T-helper 1 cell treated with Interleukin-12 subunit alpha and Interleukin-12 subunit beta and Interleukin-4 antibody, amounts not matched to agents 30 ng/mL and 1 ng/mL, for 36 hours (primary cell): ENCODE results near the gene CPNE1. TPM values are rescaled to one million over a fixed set of nuclear protein-coding genes. Genes with fewer than 3 reads are reported as not detected.

Experiments used
- intact Hi-C: fragments of 100-400 bp; cut with micrococcal nuclease; formaldehyde crosslinking; loops from one replicate; pipeline ENCODE4 v1.15.1; 2024
- total RNA-seq: library from RNA; stranded (reverse); gene quantifications from 2 replicates; pipeline ENCODE4 v1.2.3, GENCODE V29; 2022

CPNE1 gene
- total RNA-seq, 1 donor from 2014 or later = 276 TPM

- intact Hi-C loops = no loop called here
These were observed 61.7 kb downstream of the CPNE1 start for GRCh38 chr20:35602851-35603495.

- intact Hi-C loops = loop anchor here (1.0 kb wide), 4 partner anchors 14 to 282 kb away; partner anchors contain the start of genes NFS1 and ROMO1
These were observed 62.7 kb downstream of the CPNE1 start for GRCh38 chr20:35601990-35602389.

- intact Hi-C loops = loop anchor here (1.0 kb wide), 4 partner anchors 15 to 283 kb away; partner anchors contain the start of genes NFS1 and ROMO1
These were observed 63.4 kb downstream of the CPNE1 start for GRCh38 chr20:35600993-35601973.

- intact Hi-C loops = no loop called here
These were observed 64.3 kb downstream of the CPNE1 start for GRCh38 chr20:35600176-35600992.

- intact Hi-C loops = no loop called here
These were observed 65.0 kb downstream of the CPNE1 start for GRCh38 chr20:35599776-35600120.

GRCh38 chr20:35598899-35599775, 65.6 kb downstream of the CPNE1 start:
- intact Hi-C loops = no loop called here

GRCh38 chr20:35598476-35598875, 66.2 kb downstream of the CPNE1 start:
- intact Hi-C loops = no loop called here

- intact Hi-C loops = no loop called here
These were observed 67.5 kb downstream of the CPNE1 start for GRCh38 chr20:35597186-35597585.

- intact Hi-C loops = no loop called here
These were observed 68.8 kb downstream of the CPNE1 start for GRCh38 chr20:35595901-35596300.

GRCh38 chr20:35595456-35595855, 69.2 kb downstream of the CPNE1 start:
- intact Hi-C loops = no loop called here

GRCh38 chr20:35592339-35592974, 72.2 kb downstream of the CPNE1 start:
- intact Hi-C loops = no loop called here

- intact Hi-C loops = no loop called here
These were observed 76.3 kb downstream of the CPNE1 start for GRCh38 chr20:35588397-35588796.

- intact Hi-C loops = no loop called here
These were observed 77.3 kb downstream of the CPNE1 start for GRCh38 chr20:35587436-35587835.

GRCh38 chr20:35586751-35587425, 77.8 kb downstream of the CPNE1 start:
- intact Hi-C loops = no loop called here

- intact Hi-C loops = no loop called here
These were observed 80.8 kb downstream of the CPNE1 start for GRCh38 chr20:35583636-35584560.

- intact Hi-C loops = no loop called here
These were observed 81.8 kb downstream of the CPNE1 start for GRCh38 chr20:35582741-35583404.

GRCh38 chr20:35582131-35582530, 82.6 kb downstream of the CPNE1 start:
- intact Hi-C loops = no loop called here

- intact Hi-C loops = no loop called here
These were observed 85.5 kb downstream of the CPNE1 start for GRCh38 chr20:35579196-35579595.
